Stimulated activated naive B cell treated with anti-CD40 and anti-IgM and Interleukin-4, amounts not matched to agents 10 μg/mL and 1 μg/mL and 100 μg/mL, for 72 hours (primary cell): Measurements from ENCODE around the gene ADIG.

Experiments
- ATAC-seq, 2 donors: fragments of 150-1000 bp; cut with Tn5 transposase; replicated peaks; 2 replicates each; pipeline ENCODE4 v1.10.0; 2021; ENCODE audit warnings: moderate library complexity in 1 of 2
- DNase-seq: peaks from one replicate; pipeline ENCODE4 v3.0.0; 2021
- H3K27ac Mint-ChIP-seq: one replicate; pipeline ENCODE4 v1.8.0; 2022; ENCODE audit warnings: mild to moderate bottlenecking, mixed read lengths
- H3K27me3 Mint-ChIP-seq, 2 donors: one replicate each; pipeline ENCODE4 v1.8.0; 2022; ENCODE audit warnings: mixed read lengths in 2 of 2
- H3K36me3 Mint-ChIP-seq, 2 donors: one replicate each; pipeline ENCODE4 v1.8.0; 2022; ENCODE audit warnings: mixed read lengths in 2 of 2, mild to moderate bottlenecking in 1 of 2
- H3K4me1 Mint-ChIP-seq, 2 donors: one replicate each; pipeline ENCODE4 v1.8.0; 2022; ENCODE audit warnings: mixed read lengths in 2 of 2, mild to moderate bottlenecking in 1 of 2
- H3K4me3 Mint-ChIP-seq, 2 donors: one replicate each; pipeline ENCODE4 v1.8.0; 2022; ENCODE audit warnings: mild to moderate bottlenecking in 2 of 2, mixed read lengths in 2 of 2, moderate library complexity in 1 of 2
- H3K9me3 Mint-ChIP-seq, 2 donors: one replicate each; pipeline ENCODE4 v1.8.0; 2022; ENCODE audit warnings: mixed read lengths in 2 of 2, mild to moderate bottlenecking in 1 of 2

ADIG gene

GRCh38 chr20:38581013-38581412, at the start of gene ADIG:
TSS of gene ADIG (plus strand) at chr20:38581197. CDS start at chr20:38581251, 54 bp downstream.
- H3K27ac Mint-ChIP-seq = peak within 1 kb of the TSS; percentile 81
- DNase-seq = no peak
- H3K36me3 Mint-ChIP-seq = peaks cover 2 to 12% of the 10 kb centered on the region in 2 donors
- H3K4me3 Mint-ChIP-seq = no peak within 1 kb of the TSS
- no peaks in the 10 kb centered on the region for H3K4me1 Mint-ChIP-seq
- no peaks in the 10 kb centered on the region for H3K9me3 Mint-ChIP-seq
- ATAC-seq = no peak
- H3K27me3 Mint-ChIP-seq = no peaks in the 10 kb centered on the region

GRCh38 chr20:38534756-38535155, 46.2 kb upstream of the ADIG start:
- Mint-ChIP-seq H3K4me3 (no peak overlapping the region), H3K27me3 (no peaks in the 10 kb centered on the region), H3K36me3 (peaks cover 30 to 45% of the 10 kb centered on the region in 2 donors), H3K4me1 (peaks cover 0 to 1% of the 10 kb centered on the region in 2 donors), H3K9me3 (no peaks in the 10 kb centered on the region), H3K27ac (no peak overlapping the region)
- DNase-seq = no peak
- no peak for ATAC-seq

- no peak for DNase-seq
- H3K9me3 Mint-ChIP-seq = no peaks in the 10 kb centered on the region
- peaks cover 31 to 50% of the 10 kb centered on the region in 2 donors for H3K36me3 Mint-ChIP-seq
- no peak for ATAC-seq
- H3K4me1 Mint-ChIP-seq = peaks cover 0 to 1% of the 10 kb centered on the region in 2 donors
- H3K4me3 Mint-ChIP-seq = no peak overlapping the region
- no peaks in the 10 kb centered on the region for H3K27me3 Mint-ChIP-seq
- H3K27ac Mint-ChIP-seq = no peak overlapping the region
Observed at GRCh38 chr20:38536310-38536709, 44.7 kb upstream of the ADIG start.

DNA sequence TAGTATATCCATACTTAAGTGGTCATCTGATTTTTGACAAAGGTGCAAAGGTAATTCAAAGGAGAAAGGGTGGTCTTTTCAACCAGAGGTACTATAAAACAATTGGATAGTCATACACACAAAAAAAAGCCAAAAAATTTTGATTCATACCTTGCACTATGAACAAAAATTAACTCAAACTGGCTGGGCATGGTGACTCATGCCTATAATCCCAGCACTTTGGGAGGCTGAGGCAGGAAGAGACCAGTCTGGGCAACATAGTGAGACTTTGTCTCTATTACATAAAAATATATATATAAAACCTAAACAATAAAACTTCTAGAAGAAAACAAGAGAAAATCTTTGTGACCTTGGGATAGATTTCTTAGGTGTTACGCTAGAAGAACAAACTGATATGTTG, 43.8 kb upstream of the ADIG start:
- H3K4me1 Mint-ChIP-seq = peaks cover 0 to 1% of the 10 kb centered on the region in 2 donors
- H3K27me3 Mint-ChIP-seq = no peaks in the 10 kb centered on the region
- no peak overlapping the region for H3K4me3 Mint-ChIP-seq
- H3K27ac Mint-ChIP-seq = peak overlapping the region; percentile 14
- ATAC-seq (no peak), DNase-seq (no peak)
- H3K9me3 Mint-ChIP-seq = no peaks in the 10 kb centered on the region
- H3K36me3 Mint-ChIP-seq = peaks cover 33 to 50% of the 10 kb centered on the region in 2 donors

GRCh38 chr20:38538789-38539188, 42.2 kb upstream of the ADIG start:
- DNase-seq (no peak), ATAC-seq (no peak)
- Mint-ChIP-seq H3K4me1 (peaks cover 1 to 6% of the 10 kb centered on the region in 2 donors), H3K4me3 (no peak overlapping the region), H3K27me3 (no peaks in the 10 kb centered on the region), H3K9me3 (no peaks in the 10 kb centered on the region), H3K36me3 (peaks cover 34 to 54% of the 10 kb centered on the region in 2 donors), H3K27ac (no peak overlapping the region)

GRCh38 chr20:38543014-38543906, 37.7 kb upstream of the ADIG start:
- Mint-ChIP-seq H3K9me3 (no peaks in the 10 kb centered on the region), H3K4me3 (no peak overlapping the region), H3K36me3 (peaks cover 29 to 59% of the 10 kb centered on the region in 2 donors), H3K4me1 (peaks cover 0 to 6% of the 10 kb centered on the region in 2 donors), H3K27ac (no peak overlapping the region), H3K27me3 (no peaks in the 10 kb centered on the region)
- ATAC-seq (peak; percentile 39), DNase-seq (no peak)

- Mint-ChIP-seq H3K27me3 (no peaks in the 10 kb centered on the region), H3K4me3 (no peak overlapping the region), H3K9me3 (no peaks in the 10 kb centered on the region), H3K27ac (no peak overlapping the region), H3K36me3 (peaks cover 34 to 65% of the 10 kb centered on the region in 2 donors), H3K4me1 (peaks cover 0 to 6% of the 10 kb centered on the region in 2 donors)
- ATAC-seq (no peak), DNase-seq (no peak)
Observed at GRCh38 chr20:38545771-38546170, 35.2 kb upstream of the ADIG start.

DNA sequence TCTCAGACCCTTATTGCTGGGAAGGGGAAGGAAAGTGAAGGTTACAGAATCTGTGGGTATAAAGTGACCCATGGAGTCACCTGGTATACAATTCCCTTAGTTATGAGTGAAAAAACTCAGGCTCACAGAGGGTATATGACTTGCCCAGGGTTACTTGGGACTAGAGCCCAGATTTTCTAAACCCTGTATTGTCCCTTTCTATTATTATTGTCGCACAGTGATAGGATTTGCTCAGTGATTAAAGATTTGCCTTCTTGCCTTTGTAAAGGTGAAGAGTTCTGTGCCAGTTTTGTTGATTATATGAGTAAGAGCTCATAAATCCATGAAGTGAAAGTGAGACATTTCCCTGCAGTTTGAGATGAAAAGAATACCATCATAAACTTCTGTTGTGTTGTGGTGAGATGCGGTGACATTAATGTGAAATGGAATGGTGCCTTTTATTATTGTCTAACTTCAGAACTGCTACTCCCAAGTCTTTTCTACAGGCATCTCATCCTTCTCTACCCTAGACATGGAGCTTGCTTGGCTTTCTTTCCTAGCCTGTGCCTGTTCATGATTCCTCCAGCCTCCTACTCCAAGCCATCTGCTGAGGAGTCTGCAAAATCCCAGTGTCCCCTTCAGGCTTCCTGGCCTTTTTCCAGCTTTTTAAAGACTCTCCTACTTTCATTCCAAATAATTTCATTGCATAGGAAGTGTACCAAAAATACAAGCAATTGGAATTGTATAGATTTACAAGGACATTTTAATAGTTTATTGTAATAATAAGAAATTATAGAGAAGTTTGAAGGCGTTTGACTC, 33.5 kb upstream of the ADIG start:
- Mint-ChIP-seq H3K4me1 (peaks cover 0 to 6% of the 10 kb centered on the region in 2 donors), H3K9me3 (no peaks in the 10 kb centered on the region), H3K4me3 (no peak overlapping the region), H3K27me3 (no peaks in the 10 kb centered on the region), H3K36me3 (peaks cover 24 to 52% of the 10 kb centered on the region in 2 donors), H3K27ac (no peak overlapping the region)
- ATAC-seq (no peak), DNase-seq (no peak)

GRCh38 chr20:38548356-38549083, 32.5 kb upstream of the ADIG start:
- ATAC-seq (no peak), DNase-seq (no peak)
- H3K9me3 Mint-ChIP-seq = no peaks in the 10 kb centered on the region
- H3K4me3 Mint-ChIP-seq = no peak overlapping the region
- H3K4me1 Mint-ChIP-seq = peaks cover 0 to 1% of the 10 kb centered on the region in 2 donors
- H3K27me3 Mint-ChIP-seq = no peaks in the 10 kb centered on the region
- peaks cover 20 to 44% of the 10 kb centered on the region in 2 donors for H3K36me3 Mint-ChIP-seq
- H3K27ac Mint-ChIP-seq = no peak overlapping the region

GRCh38 chr20:38550274-38550673, 30.7 kb upstream of the ADIG start:
- ATAC-seq = no peak
- H3K9me3 Mint-ChIP-seq = no peaks in the 10 kb centered on the region
- peaks cover 23 to 45% of the 10 kb centered on the region in 2 donors for H3K36me3 Mint-ChIP-seq
- DNase-seq = no peak
- H3K4me3 Mint-ChIP-seq = no peak overlapping the region
- no peak overlapping the region for H3K27ac Mint-ChIP-seq
- no peaks in the 10 kb centered on the region for H3K4me1 Mint-ChIP-seq
- no peaks in the 10 kb centered on the region for H3K27me3 Mint-ChIP-seq

DNA sequence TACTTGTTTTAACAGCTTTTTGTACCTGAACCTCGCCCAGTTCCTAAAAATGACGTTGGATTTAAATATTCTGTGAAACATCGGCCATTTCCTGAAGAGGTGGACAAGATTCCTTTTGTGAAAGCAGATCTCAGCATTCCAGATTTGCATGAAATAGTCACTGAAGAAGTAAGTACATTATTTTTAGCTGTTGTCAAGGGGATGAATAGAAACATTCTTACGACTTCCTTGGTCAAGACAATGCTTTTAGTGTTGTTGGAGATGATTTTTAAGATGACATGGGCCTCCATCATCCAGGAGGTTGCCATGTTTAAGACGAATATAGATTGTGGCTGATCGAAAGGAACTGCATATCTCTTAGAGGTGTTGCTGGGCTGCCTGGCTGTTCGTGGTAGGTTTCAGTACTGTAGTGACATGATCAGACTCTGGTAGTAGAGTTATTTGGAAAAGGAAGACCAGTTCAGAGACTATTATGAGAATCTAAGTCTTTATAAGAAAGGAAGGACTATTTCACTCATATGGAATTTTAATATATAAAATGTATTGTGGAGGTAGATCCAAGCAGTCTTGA, 29.9 kb upstream of the ADIG start:
- peaks cover 19 to 39% of the 10 kb centered on the region in 2 donors for H3K36me3 Mint-ChIP-seq
- no peaks in the 10 kb centered on the region for H3K4me1 Mint-ChIP-seq
- H3K4me3 Mint-ChIP-seq = no peak overlapping the region
- no peaks in the 10 kb centered on the region for H3K9me3 Mint-ChIP-seq
- DNase-seq = no peak
- no peaks in the 10 kb centered on the region for H3K27me3 Mint-ChIP-seq
- no peak overlapping the region for H3K27ac Mint-ChIP-seq
- ATAC-seq = no peak

DNA sequence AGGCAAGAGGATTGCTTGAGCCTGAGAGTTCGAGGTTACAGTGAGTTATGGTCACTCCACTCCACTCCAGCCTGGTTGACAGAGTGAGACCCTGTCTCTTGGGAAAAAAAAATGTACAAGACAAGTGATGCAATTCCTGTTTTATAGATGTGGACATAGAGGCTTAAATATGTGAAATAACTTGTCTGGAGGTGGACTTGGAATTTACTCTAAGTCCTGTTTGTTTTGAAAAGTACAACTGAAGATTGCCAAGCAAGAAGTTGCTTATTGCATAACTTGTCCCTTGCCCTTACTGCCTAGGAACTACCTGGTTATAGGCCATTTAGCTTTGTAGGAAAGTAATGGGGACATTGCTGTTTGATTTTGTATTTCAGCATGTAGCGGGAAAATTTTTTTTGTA, 26.0 kb upstream of the ADIG start:
- Mint-ChIP-seq H3K27me3 (no peaks in the 10 kb centered on the region), H3K4me3 (no peak overlapping the region), H3K9me3 (no peaks in the 10 kb centered on the region), H3K27ac (no peak overlapping the region), H3K36me3 (peaks cover 20 to 37% of the 10 kb centered on the region in 2 donors), H3K4me1 (peaks cover 0 to 2% of the 10 kb centered on the region in 2 donors)
- ATAC-seq = no peak
- no peak for DNase-seq

DNA sequence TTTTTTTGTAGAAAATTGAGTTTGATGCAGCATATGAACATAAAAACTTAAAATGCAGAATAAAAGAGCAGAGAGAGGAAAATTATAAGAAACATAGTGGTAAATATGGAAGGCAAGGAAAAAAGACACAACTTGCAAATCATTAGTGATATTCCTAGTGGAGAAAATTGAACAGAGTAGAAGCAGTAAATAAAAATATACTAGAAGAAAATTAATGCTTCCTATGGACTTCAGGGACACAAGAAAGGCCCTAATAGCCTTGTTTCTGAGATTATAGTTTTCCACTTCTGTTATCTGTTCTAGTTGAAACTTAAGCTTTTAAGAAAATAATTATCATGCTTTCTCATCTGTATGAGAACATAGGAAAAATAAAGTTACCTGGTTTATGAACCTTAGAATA, 25.6 kb upstream of the ADIG start:
- Mint-ChIP-seq H3K27ac (no peak overlapping the region), H3K4me1 (peaks cover 0 to 2% of the 10 kb centered on the region in 2 donors)
- ATAC-seq = no peak

DNA sequence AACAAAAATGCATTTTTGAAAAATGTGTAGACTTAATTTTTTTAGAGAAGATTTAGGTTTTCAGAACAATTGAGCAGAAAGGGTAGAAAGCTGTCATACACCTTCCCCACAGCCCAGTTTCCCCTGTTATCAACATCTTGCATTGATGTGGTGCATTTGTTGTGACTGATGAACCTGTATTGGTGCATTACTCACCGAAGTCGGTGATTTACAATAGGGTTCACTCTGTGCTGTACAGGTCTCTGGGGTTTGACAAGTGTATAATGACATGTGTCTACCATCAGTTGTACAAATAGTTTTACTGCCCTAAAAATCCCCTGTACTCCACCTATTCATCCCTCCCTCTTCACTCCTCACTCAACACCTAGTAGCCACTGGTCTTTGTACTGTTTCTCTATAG, 23.8 kb upstream of the ADIG start:
- DNase-seq (no peak), ATAC-seq (no peak)
- Mint-ChIP-seq H3K27ac (no peak overlapping the region), H3K36me3 (peaks cover 22 to 40% of the 10 kb centered on the region in 2 donors), H3K4me1 (peaks cover 0 to 2% of the 10 kb centered on the region in 2 donors), H3K27me3 (no peaks in the 10 kb centered on the region), H3K4me3 (no peak overlapping the region), H3K9me3 (no peaks in the 10 kb centered on the region)

More for the DNA sequence above, 25.6 kb upstream of the ADIG start:
- DNase-seq = no peak
- no peaks in the 10 kb centered on the region for H3K9me3 Mint-ChIP-seq
- H3K4me3 Mint-ChIP-seq = no peak overlapping the region
- peaks cover 22 to 39% of the 10 kb centered on the region in 2 donors for H3K36me3 Mint-ChIP-seq
- no peaks in the 10 kb centered on the region for H3K27me3 Mint-ChIP-seq
